GM10266 (cell line): ENCODE data around the gene PRKAR1B.

Source experiments
- DNase-seq: peaks from one replicate; pipeline ENCODE4 v3.0.0; 2012; ENCODE audit errors: extremely low spot score
- CTCF ChIP-seq: IDR thresholded peaks from 2 replicates; pipeline ENCODE4 v1.5.1; 2012; ENCODE audit warnings: mild to moderate bottlenecking, low read depth; ENCODE audit not compliant: control insufficient read depth, insufficient read depth; ENCODE audit errors: missing control alignments

Gene PRKAR1B

GRCh38 chr7:673681-674453 lies 53.2 kb downstream of the PRKAR1B start:
- no peak for TF ChIP-seq CTCF
- no peak for DNase-seq

GRCh38 chr7:672891-673290 lies 54.2 kb downstream of the PRKAR1B start:
- TF ChIP-seq CTCF = no peak

GRCh38 chr7:671415-672042 lies 55.6 kb downstream of the PRKAR1B start:
- DNase-seq = no peak
- no peak for TF ChIP-seq CTCF

More at GRCh38 chr7:672891-673290, 54.2 kb downstream of the PRKAR1B start:
- no peak for DNase-seq

- DNase-seq = no peak
- TF ChIP-seq CTCF = no peak
These were observed 56.3 kb downstream of the PRKAR1B start for GRCh38 chr7:670501-671390.

- TF ChIP-seq CTCF = no peak
- no peak for DNase-seq
These were observed 58.1 kb downstream of the PRKAR1B start for GRCh38 chr7:668958-669357.

GRCh38 chr7:668139-668931 lies 58.7 kb downstream of the PRKAR1B start:
- no peak for TF ChIP-seq CTCF
- no peak for DNase-seq
